Testis (tissue), 3 donors: Measurements from ENCODE around the gene CGNL1. TPM values are rescaled to one million over a fixed set of nuclear protein-coding genes. Genes with fewer than 3 reads are reported as not detected.

ENCODE experiments used
- DNase-seq: peaks from one replicate; pipeline ENCODE4 v3.0.0-alpha.2; 2019
- H3K27ac ChIP-seq, 2 donors: fragments of 200-600 bp; sonication (generic); one replicate each; pipeline ENCODE4 v1.5.1; 2019
- H3K27me3 ChIP-seq: fragments of 200-600 bp; sonication (generic); one replicate; pipeline ENCODE4 v1.5.1; 2019
- H3K36me3 ChIP-seq: fragments of 200-600 bp; sonication (generic); one replicate; pipeline ENCODE4 v1.5.1; 2017; ENCODE audit warnings: low read depth; ENCODE audit errors: missing control alignments
- H3K4me1 ChIP-seq: fragments of 200-600 bp; sonication (generic); one replicate; pipeline ENCODE4 v1.5.1; 2019
- H3K4me3 ChIP-seq, 2 donors: fragments of 200-600 bp; sonication (generic); one replicate each; pipeline ENCODE4 v1.5.1; 2017 to 2019
- H3K9me3 ChIP-seq: fragments of 200-600 bp; sonication (generic); one replicate; pipeline ENCODE4 v1.5.1; 2017
- POLR2A ChIP-seq: fragments of 450-650 bp; IDR thresholded peaks from one replicate; pipeline ENCODE4 v1.6.1; 2017; ENCODE audit warnings: antibody characterized with exemption, mild to moderate bottlenecking, moderate library complexity
- WGBS, 2 donors: methylation state at CpG; one replicate each; pipeline ENCODE4 v1.1.5; 2018; 5-methylcytosine and 5-hydroxymethylcytosine counted together
- intact Hi-C: fragments of 100-400 bp; cut with DNase I; formaldehyde crosslinking; loops from one replicate; pipeline ENCODE4 v1.15.1; 2023; ENCODE audit warnings: low total_unique reads
- polyA plus RNA-seq: library from polyadenylated mRNA; stranded (reverse); fragments of 350-450 nt; fragmentation: Illumina TruSeq; extraction: RNeasy Lipid Tissue Mini Kit (QIAGEN cat#74804); gene quantifications from one replicate; pipeline ENCODE4 v1.2.3, GENCODE V29; 2014; ENCODE audit warnings: low read depth, low replicate concordance; ENCODE audit not compliant: insufficient read depth
- total RNA-seq, 2 donors: library from RNA; depleted of rRNA; stranded (reverse); fragments of >200 nt; gene quantifications; one replicate each; pipeline ENCODE4 v1.2.3, GENCODE V29; 2016
- TF ChIP-seq, protein P1 (sequence below), 3 experiments: fragments of 450-650 bp in 2 of 3; fragments of 200-600 bp in 1 of 3; sonication (generic) in 1 of 3; IDR thresholded peaks; one replicate each; pipeline ENCODE4 v1.5.1; 2016 to 2019; ENCODE audit warnings: antibody characterized with exemption in 3 of 3, mild to moderate bottlenecking in 2 of 3, moderate library complexity in 1 of 3

The CGNL1 gene
- total and polyA plus RNA-seq, 3 donors from 2014 or later = 21.0 to 40.2 (median 29.2) TPM

- no peak overlapping the region for H3K27ac ChIP-seq
- H3K36me3 ChIP-seq = no peaks in the 10 kb centered on the region
- no peak for DNase-seq
- no peak overlapping the region for H3K4me3 ChIP-seq
- intact Hi-C loops = no loop called here
- H3K27me3 ChIP-seq = no peaks in the 10 kb centered on the region
- TF ChIP-seq, protein P1, sequence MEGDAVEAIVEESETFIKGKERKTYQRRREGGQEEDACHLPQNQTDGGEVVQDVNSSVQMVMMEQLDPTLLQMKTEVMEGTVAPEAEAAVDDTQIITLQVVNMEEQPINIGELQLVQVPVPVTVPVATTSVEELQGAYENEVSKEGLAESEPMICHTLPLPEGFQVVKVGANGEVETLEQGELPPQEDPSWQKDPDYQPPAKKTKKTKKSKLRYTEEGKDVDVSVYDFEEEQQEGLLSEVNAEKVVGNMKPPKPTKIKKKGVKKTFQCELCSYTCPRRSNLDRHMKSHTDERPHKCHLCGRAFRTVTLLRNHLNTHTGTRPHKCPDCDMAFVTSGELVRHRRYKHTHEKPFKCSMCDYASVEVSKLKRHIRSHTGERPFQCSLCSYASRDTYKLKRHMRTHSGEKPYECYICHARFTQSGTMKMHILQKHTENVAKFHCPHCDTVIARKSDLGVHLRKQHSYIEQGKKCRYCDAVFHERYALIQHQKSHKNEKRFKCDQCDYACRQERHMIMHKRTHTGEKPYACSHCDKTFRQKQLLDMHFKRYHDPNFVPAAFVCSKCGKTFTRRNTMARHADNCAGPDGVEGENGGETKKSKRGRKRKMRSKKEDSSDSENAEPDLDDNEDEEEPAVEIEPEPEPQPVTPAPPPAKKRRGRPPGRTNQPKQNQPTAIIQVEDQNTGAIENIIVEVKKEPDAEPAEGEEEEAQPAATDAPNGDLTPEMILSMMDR (IDR thresholded peaks at IDR 0.05) = no peak
- TF ChIP-seq POLR2A = no peak
- H3K4me1 ChIP-seq = no peaks in the 10 kb centered on the region
- WGBS, 2 donors = 78 to 94% methylated on average over 7 to 13 of the region's 13 CpGs
- H3K9me3 ChIP-seq = no peaks in the 10 kb centered on the region
These were observed 42.3 kb downstream of the CGNL1 start for GRCh38 chr15:57418635-57419034.

- Histone ChIP-seq H3K27ac (no peak overlapping the region), H3K36me3 (no peaks in the 10 kb centered on the region), H3K4me3 (no peak overlapping the region), H3K27me3 (no peaks in the 10 kb centered on the region), H3K9me3 (no peaks in the 10 kb centered on the region), H3K4me1 (no peaks in the 10 kb centered on the region)
- 69 to 74% methylated on average over 2 of the region's 2 CpGs for WGBS, 2 donors
- TF ChIP-seq POLR2A = no peak
- TF ChIP-seq, protein P1 (IDR thresholded peaks at IDR 0.05) = no peak
- no peak for DNase-seq
- intact Hi-C loops = no loop called here
These were observed 43.0 kb downstream of the CGNL1 start for GRCh38 chr15:57419335-57419734.

DNA sequence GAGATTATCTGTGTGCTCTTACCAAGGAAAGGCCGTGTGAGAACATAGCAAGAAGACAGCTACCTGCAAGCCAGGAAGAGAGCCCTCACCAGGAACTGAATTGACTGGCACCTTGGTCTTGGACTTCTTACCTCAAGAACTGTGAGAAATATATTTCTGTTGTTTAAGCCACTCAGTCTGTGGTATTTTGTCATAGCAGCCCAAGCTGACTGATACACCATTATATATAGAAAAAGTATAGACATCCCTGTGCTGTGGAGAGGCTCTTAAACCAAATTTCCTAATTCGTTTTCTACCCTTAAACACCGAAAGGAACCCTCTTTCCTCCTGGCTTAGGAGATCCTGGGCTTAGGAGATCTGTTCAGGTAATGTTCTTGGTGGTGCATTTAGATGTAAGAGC is 44.8 kb downstream of the CGNL1 start:
- DNase-seq = no peak
- intact Hi-C loops = no loop called here
- 93 to 96% methylated on average over 3 of the region's 3 CpGs for WGBS, 2 donors
- H3K27ac ChIP-seq = no peak overlapping the region
- no peaks in the 10 kb centered on the region for H3K4me1 ChIP-seq
- H3K4me3 ChIP-seq = no peak overlapping the region
- TF ChIP-seq, protein P1 (IDR thresholded peaks at IDR 0.05) = no peak
- TF ChIP-seq POLR2A = no peak
- no peaks in the 10 kb centered on the region for H3K27me3 ChIP-seq
- H3K36me3 ChIP-seq = no peaks in the 10 kb centered on the region
- no peaks in the 10 kb centered on the region for H3K9me3 ChIP-seq

- no peak for TF ChIP-seq POLR2A
- TF ChIP-seq, protein P1 (IDR thresholded peaks at IDR 0.05) = no peak
- H3K27me3 ChIP-seq = no peaks in the 10 kb centered on the region
- H3K9me3 ChIP-seq = no peaks in the 10 kb centered on the region
- no peaks in the 10 kb centered on the region for H3K4me1 ChIP-seq
- intact Hi-C loops = no loop called here
- no peak for DNase-seq
- no peak overlapping the region for H3K4me3 ChIP-seq
- H3K36me3 ChIP-seq = no peaks in the 10 kb centered on the region
- H3K27ac ChIP-seq = no peak overlapping the region
- WGBS, 2 donors = 76 to 84% methylated on average over 6 of the region's 6 CpGs
These were observed 45.2 kb downstream of the CGNL1 start for GRCh38 chr15:57421551-57421950.

DNA sequence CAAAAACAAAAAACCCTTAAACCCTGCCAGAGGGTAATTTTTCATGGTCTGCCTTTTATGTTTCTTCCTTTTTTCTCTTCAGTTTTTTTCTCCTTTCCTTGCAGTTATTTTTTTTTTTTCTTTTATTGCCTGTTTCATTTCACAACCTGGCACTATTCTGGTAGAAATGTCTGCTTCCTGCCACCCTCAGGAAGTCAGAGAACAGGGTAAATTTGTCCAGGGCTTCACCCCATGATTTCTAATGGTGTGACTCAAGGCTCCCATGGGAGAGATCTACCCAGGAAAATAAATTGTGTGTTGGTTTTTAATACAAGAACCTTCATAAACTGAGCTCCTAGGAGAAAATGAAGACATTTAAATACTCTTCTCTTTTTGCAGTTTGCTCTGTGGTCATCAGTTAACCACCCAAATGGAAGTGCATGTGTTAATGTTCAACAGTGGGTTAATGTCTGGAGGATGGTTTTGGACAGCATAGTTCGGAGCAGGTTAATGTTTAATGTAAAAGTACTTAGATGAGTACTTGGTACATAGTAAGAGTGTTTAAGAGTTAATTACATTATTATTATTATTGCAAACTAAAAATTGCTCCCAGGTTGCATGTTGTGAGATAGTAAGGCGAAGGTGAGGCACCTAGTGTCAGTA is 45.9 kb downstream of the CGNL1 start:
- 88 to 92% methylated on average over 2 of the region's 2 CpGs for WGBS, 2 donors
- Histone ChIP-seq H3K36me3 (no peaks in the 10 kb centered on the region), H3K9me3 (no peaks in the 10 kb centered on the region), H3K4me3 (no peak overlapping the region), H3K27ac (no peak overlapping the region), H3K4me1 (no peaks in the 10 kb centered on the region), H3K27me3 (no peaks in the 10 kb centered on the region)
- intact Hi-C loops = no loop called here
- TF ChIP-seq, protein P1 (IDR thresholded peaks at IDR 0.05) = no peak
- no peak for TF ChIP-seq POLR2A
- DNase-seq = no peak
